SK-N-SH treated with all-trans-retinoic acid at 6 μM for 48 hours (cell line): ENCODE data around the gene EPM2A.

Source experiments
- ESRRG ChIP-seq: fragments of 250-450 bp; sonication (Bioruptor Pico); IDR thresholded peaks from 2 replicates; pipeline ENCODE4 v1.6.1; 2021; ENCODE audit warnings: mild to moderate bottlenecking
- ISL1 ChIP-seq: fragments of 250-450 bp; sonication (Bioruptor Pico); IDR thresholded peaks from 2 replicates; pipeline ENCODE4 v2.1.2; 2022; ENCODE audit warnings: mild to moderate bottlenecking, moderate library complexity
- PPARA ChIP-seq: fragments of 250-450 bp; sonication (Bioruptor Pico); IDR thresholded peaks from 2 replicates; pipeline ENCODE4 v1.5.0; 2020; ENCODE audit warnings: mild to moderate bottlenecking, borderline replicate concordance
- RARB ChIP-seq: fragments of 250-450 bp; sonication (Bioruptor Pico); IDR thresholded peaks from 2 replicates; pipeline ENCODE4 v1.8.0; 2021; ENCODE audit warnings: mild to moderate bottlenecking, moderate library complexity
- TCF4 ChIP-seq: fragments of 250-450 bp; sonication (Bioruptor Pico); IDR thresholded peaks from 2 replicates; pipeline ENCODE4 v1.8.0; 2021; ENCODE audit warnings: mild to moderate bottlenecking, moderate library complexity, borderline replicate concordance
- ZC3H10 ChIP-seq: fragments of 250-450 bp; sonication (Bioruptor Pico); IDR thresholded peaks from 2 replicates; pipeline ENCODE4 v1.5.1; 2021; ENCODE audit warnings: mild to moderate bottlenecking, moderate library complexity
- ZFP3 ChIP-seq: fragments of 250-450 bp; sonication (Bioruptor Pico); IDR thresholded peaks from 2 replicates; pipeline ENCODE4 v1.5.0; 2020; ENCODE audit warnings: mild to moderate bottlenecking, moderate library complexity
- ZNF565 ChIP-seq: fragments of 450-650 bp; formaldehyde crosslinking; conservative IDR thresholded peaks from 2 replicates; pipeline ENCODE4 v1.5.0; 2020; ENCODE audit warnings: low read depth, mild to moderate bottlenecking, moderate library complexity
- ZNF8 ChIP-seq: fragments of 450-650 bp; formaldehyde crosslinking; IDR thresholded peaks from 2 replicates; pipeline ENCODE4 v1.5.0; 2020; ENCODE audit warnings: mild to moderate bottlenecking, moderate library complexity
- TF ChIP-seq, protein P1 (sequence below): fragments of 250-450 bp; sonication (Bioruptor Pico); IDR thresholded peaks from 2 replicates; pipeline ENCODE4 v1.8.0; 2020; ENCODE audit warnings: mild to moderate bottlenecking, moderate library complexity, borderline replicate concordance
- TF ChIP-seq, protein P2 (sequence below): fragments of 250-450 bp; sonication (Bioruptor Pico); IDR thresholded peaks from 2 replicates; pipeline ENCODE4 v1.5.1; 2021; ENCODE audit warnings: mild to moderate bottlenecking, moderate library complexity

- TF ChIP-seq, protein P1, sequence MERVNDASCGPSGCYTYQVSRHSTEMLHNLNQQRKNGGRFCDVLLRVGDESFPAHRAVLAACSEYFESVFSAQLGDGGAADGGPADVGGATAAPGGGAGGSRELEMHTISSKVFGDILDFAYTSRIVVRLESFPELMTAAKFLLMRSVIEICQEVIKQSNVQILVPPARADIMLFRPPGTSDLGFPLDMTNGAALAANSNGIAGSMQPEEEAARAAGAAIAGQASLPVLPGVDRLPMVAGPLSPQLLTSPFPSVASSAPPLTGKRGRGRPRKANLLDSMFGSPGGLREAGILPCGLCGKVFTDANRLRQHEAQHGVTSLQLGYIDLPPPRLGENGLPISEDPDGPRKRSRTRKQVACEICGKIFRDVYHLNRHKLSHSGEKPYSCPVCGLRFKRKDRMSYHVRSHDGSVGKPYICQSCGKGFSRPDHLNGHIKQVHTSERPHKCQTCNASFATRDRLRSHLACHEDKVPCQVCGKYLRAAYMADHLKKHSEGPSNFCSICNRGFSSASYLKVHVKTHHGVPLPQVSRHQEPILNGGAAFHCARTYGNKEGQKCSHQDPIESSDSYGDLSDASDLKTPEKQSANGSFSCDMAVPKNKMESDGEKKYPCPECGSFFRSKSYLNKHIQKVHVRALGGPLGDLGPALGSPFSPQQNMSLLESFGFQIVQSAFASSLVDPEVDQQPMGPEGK (CRISPR knock-in tag): no peak
- no peak for TF ChIP-seq TCF4 (CRISPR knock-in tag)
- no peak for TF ChIP-seq ISL1 (CRISPR knock-in tag)
- TF ChIP-seq, protein P2, sequence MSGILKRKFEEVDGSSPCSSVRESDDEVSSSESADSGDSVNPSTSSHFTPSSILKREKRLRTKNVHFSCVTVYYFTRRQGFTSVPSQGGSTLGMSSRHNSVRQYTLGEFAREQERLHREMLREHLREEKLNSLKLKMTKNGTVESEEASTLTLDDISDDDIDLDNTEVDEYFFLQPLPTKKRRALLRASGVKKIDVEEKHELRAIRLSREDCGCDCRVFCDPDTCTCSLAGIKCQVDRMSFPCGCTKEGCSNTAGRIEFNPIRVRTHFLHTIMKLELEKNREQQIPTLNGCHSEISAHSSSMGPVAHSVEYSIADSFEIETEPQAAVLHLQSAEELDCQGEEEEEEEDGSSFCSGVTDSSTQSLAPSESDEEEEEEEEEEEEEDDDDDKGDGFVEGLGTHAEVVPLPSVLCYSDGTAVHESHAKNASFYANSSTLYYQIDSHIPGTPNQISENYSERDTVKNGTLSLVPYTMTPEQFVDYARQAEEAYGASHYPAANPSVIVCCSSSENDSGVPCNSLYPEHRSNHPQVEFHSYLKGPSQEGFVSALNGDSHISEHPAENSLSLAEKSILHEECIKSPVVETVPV (CRISPR knock-in tag): no peak
- no peak for TF ChIP-seq PPARA
- no peak for TF ChIP-seq RARB
- TF ChIP-seq ZC3H10 (CRISPR knock-in tag): no peak
- TF ChIP-seq ZNF8: no peak
- no peak for TF ChIP-seq ESRRG (CRISPR knock-in tag)
- TF ChIP-seq ZNF565: no peak
- TF ChIP-seq ZFP3 (CRISPR knock-in tag): no peak
These were observed 107.9 kb downstream of the EPM2A start for GRCh38 chr6:145627451-145627850.
